Spleen (tissue), 11 donors: ENCODE measurements around the gene TMEM117. TPM values are rescaled to one million over a fixed set of nuclear protein-coding genes. Genes with fewer than 3 reads are reported as not detected.
"Not testable (repeated sequence)": the region's sequence is repeated elsewhere in the genome, so short reads cannot be mapped to it uniquely, and the experiment has no call there.

ENCODE experiments used
- DNase-seq: peaks from one replicate; pipeline ENCODE4 v3.0.0-alpha.2; 2020
- H3K27ac ChIP-seq, 8 donors: fragments of 200-600 bp; sonication (generic) in 7 of 8; 1 replicate in 4 of 8; 2 replicates in 4 of 8; pipeline versions ENCODE4 v1.5.0 to v1.8.0; 2016 to 2021; ENCODE audit warnings: inconsistent platforms in 4 of 8, mild to moderate bottlenecking in 4 of 8, moderate library complexity in 1 of 8
- H3K27me3 ChIP-seq, 7 donors: fragments of 200-600 bp; sonication (generic) in 6 of 7; replicated peaks in 1 of 7; 1 replicate in 4 of 7; 2 replicates in 3 of 7; pipeline versions ENCODE4 v1.5.0 to v1.8.0; 2016 to 2021; ENCODE audit warnings: inconsistent platforms in 3 of 7, mild to moderate bottlenecking in 1 of 7
- H3K36me3 ChIP-seq, 6 donors: fragments of 200-600 bp; sonication (generic) in 5 of 6; 1 replicate in 4 of 6; 2 replicates in 2 of 6; pipeline versions ENCODE4 v1.5.0 to v1.8.0; 2016 to 2021; ENCODE audit warnings: inconsistent platforms in 2 of 6
- H3K4me1 ChIP-seq, 6 donors: fragments of 200-600 bp; sonication (generic) in 5 of 6; 1 replicate in 3 of 6; 2 replicates in 3 of 6; pipeline versions ENCODE4 v1.5.0 to v1.8.0; 2016 to 2021; ENCODE audit warnings: inconsistent platforms in 3 of 6
- H3K4me3 ChIP-seq, 8 donors: fragments of 200-600 bp; sonication (generic) in 7 of 8; 1 replicate in 4 of 8; 2 replicates in 4 of 8; pipeline versions ENCODE4 v1.5.0 to v1.8.0; 2016 to 2021; ENCODE audit warnings: inconsistent platforms in 4 of 8, mild to moderate bottlenecking in 4 of 8, moderate library complexity in 2 of 8
- H3K9me3 ChIP-seq, 8 donors: fragments of 200-600 bp; sonication (generic) in 7 of 8; 1 replicate in 4 of 8; 2 replicates in 4 of 8; pipeline versions ENCODE4 v1.5.0 to v1.8.0; 2016 to 2021; ENCODE audit warnings: inconsistent platforms in 4 of 8
- CTCF ChIP-seq, 11 experiments: fragments of 200-600 bp in 7 of 11; fragments of 450-650 bp in 4 of 11; sonication (generic) in 4 of 11; IDR thresholded peaks in 8 of 11; conservative IDR thresholded peaks in 3 of 11; 1 replicate in 7 of 11; 2 replicates in 4 of 11; pipeline versions ENCODE4 v1.4.0 to v1.8.0; 2016 to 2021; ENCODE audit warnings: antibody characterized with exemption in 11 of 11, inconsistent platforms in 4 of 11, mild to moderate bottlenecking in 1 of 11
- POLR2A ChIP-seq, 3 donors: fragments of 450-650 bp; IDR thresholded peaks; one replicate each; pipeline ENCODE4 v1.5.1; 2017; ENCODE audit warnings: antibody characterized with exemption in 3 of 3, mild to moderate bottlenecking in 1 of 3
- POLR2AphosphoS5 ChIP-seq, 3 donors: sonication (generic); formaldehyde crosslinking; IDR thresholded peaks; one replicate each; pipeline ENCODE4 v1.5.1; 2017; ENCODE audit warnings: antibody characterized with exemption in 3 of 3
- WGBS, 5 donors: extraction: QIAGEN DNeasy Blood & Tissue Kit in 3 of 5; methylation state at CpG; one replicate each; pipeline versions ENCODE4 v1.1.5 to v1.1.7; 2013 to 2018; 5-methylcytosine and 5-hydroxymethylcytosine counted together
- intact Hi-C: fragments of 100-400 bp; cut with DNase I; formaldehyde crosslinking; loops from one replicate; pipeline ENCODE4 v1.15.0; 2023; ENCODE audit warnings: low total_unique reads
- polyA plus RNA-seq, 3 donors: library from polyadenylated mRNA; stranded (reverse); fragments of 200-250 nt; gene quantifications; one replicate each; pipeline ENCODE4 v1.2.1, GENCODE V29; 2013
- total RNA-seq, 7 donors: library from RNA; depleted of rRNA in 3 of 7; stranded (reverse); fragments of >200 nt in 3 of 7; fragmentation: NEBNext Ultra II Directional in 4 of 7; extraction: Animal tissue kit (Norgen Biotek cat#: 25700) in 4 of 7; gene quantifications; one replicate each; pipeline versions ENCODE4 v1.1.0 to v1.2.1, GENCODE V29; 2016 to 2021
- donor health status: healthy with polysubstance abuse.
- donor health status: DM: no; HTN: no; CAD: no; lungs with moderate emphysema.
- donor health status: DM: no; HTN: no; CAD: no.
- donor health status: Bipolar disorder and iron deficiency.
- donor health status: healthy.
- donor health status: DM: no; HTN: no; CAD: no.
- donor health status: DM: yes; HTN: yes; CAD: no.

The TMEM117 gene
- total and polyA plus RNA-seq, 10 donors: 1.7 to 24.5 (median 5.0) TPM

GRCh38 chr12:44372259-44372658, 536.4 kb downstream of the TMEM117 start:
- intact Hi-C loops: no loop called here
- no peak for TF ChIP-seq CTCF (IDR thresholded peaks at IDR 0.05 in 8 of 11, conservative IDR thresholded peaks at IDR 0.05 in 3 of 11)
- TF ChIP-seq POLR2A (IDR thresholded peaks at IDR 0.05): no peak
- TF ChIP-seq POLR2AphosphoS5 (IDR thresholded peaks at IDR 0.05): no peak
- H3K27ac ChIP-seq: no peak overlapping the region
- no peaks in the 10 kb centered on the region for H3K9me3 ChIP-seq
- H3K27me3 ChIP-seq: no peaks in the 10 kb centered on the region
- DNase-seq: no peak
- no peak overlapping the region for H3K4me3 ChIP-seq
- 72 to 83% (median 77%) methylated on average over 2 of the region's 2 CpGs for WGBS, 5 donors
- H3K36me3 ChIP-seq: peaks cover 0 to 6% (median 0%) of the 10 kb centered on the region in 6 donors
- H3K4me1 ChIP-seq: no peaks in the 10 kb centered on the region

GRCh38 chr12:44375694-44376093, 539.8 kb downstream of the TMEM117 start:
- H3K36me3 ChIP-seq: peaks cover 0 to 8% (median 0%) of the 10 kb centered on the region in 6 donors
- intact Hi-C loops: no loop called here
- H3K4me3 ChIP-seq: no peak overlapping the region
- H3K27ac ChIP-seq: no peak overlapping the region
- no peaks in the 10 kb centered on the region for H3K4me1 ChIP-seq
- no peak for DNase-seq
- 87 to 96% (median 90%) methylated on average over 1 of the region's 1 CpG for WGBS, 5 donors
- no peaks in the 10 kb centered on the region for H3K27me3 ChIP-seq
- TF ChIP-seq POLR2AphosphoS5 (IDR thresholded peaks at IDR 0.05) (no peak), POLR2A (IDR thresholded peaks at IDR 0.05) (no peak), CTCF (IDR thresholded peaks at IDR 0.05 in 8 of 11, conservative IDR thresholded peaks at IDR 0.05 in 3 of 11) (no peak)
- H3K9me3 ChIP-seq: no peaks in the 10 kb centered on the region

GRCh38 chr12:44377443-44378187, 541.7 kb downstream of the TMEM117 start:
- H3K27me3 ChIP-seq: no peaks in the 10 kb centered on the region
- DNase-seq: no peak
- no peak overlapping the region for H3K4me3 ChIP-seq
- H3K4me1 ChIP-seq: no peaks in the 10 kb centered on the region
- H3K36me3 ChIP-seq: peaks cover 0 to 8% (median 0%) of the 10 kb centered on the region in 6 donors
- no peak overlapping the region for H3K27ac ChIP-seq
- no peaks in the 10 kb centered on the region for H3K9me3 ChIP-seq
- no peak for TF ChIP-seq CTCF (IDR thresholded peaks at IDR 0.05 in 8 of 11, conservative IDR thresholded peaks at IDR 0.05 in 3 of 11)
- TF ChIP-seq POLR2A (IDR thresholded peaks at IDR 0.05): no peak
- TF ChIP-seq POLR2AphosphoS5 (IDR thresholded peaks at IDR 0.05): no peak
- intact Hi-C loops: no loop called here
- 82 to 87% (median 86%) methylated on average over 5 of the region's 5 CpGs for WGBS, 5 donors

GRCh38 chr12:44379113-44379512, 543.2 kb downstream of the TMEM117 start:
- H3K4me1 ChIP-seq, H3K27ac ChIP-seq, H3K4me3 ChIP-seq, H3K9me3 ChIP-seq, intact Hi-C loops, H3K27me3 ChIP-seq, DNase-seq, H3K36me3 ChIP-seq: not testable (repeated sequence)
